ENCODE measurements around the gene AP3D1. TPM values are rescaled to one million over a fixed set of nuclear protein-coding genes. Genes with fewer than 3 reads are reported as not detected.

The AP3D1 gene
- total and polyA plus RNA-seq, 9 of the 15 experiments (the other 6 are each of a cell fraction or from before 2014, with no cell fraction given): 1.2 to 86.1 (median 35.9) TPM

GRCh38 chr19:2060884-2061494, 90.4 kb downstream of the AP3D1 start (continued):
- no peak for TF ChIP-seq USF1 (CRISPR knock-in tag; IDR thresholded peaks at IDR 0.05)
- TF ChIP-seq ZNF398 (CRISPR knock-in tag; IDR thresholded peaks at IDR 0.05): no peak
- no peak for TF ChIP-seq ZNF232 (CRISPR knock-in tag; IDR thresholded peaks at IDR 0.05)
- 0 out of 2 replicates have a peak, but pooled peaks have one; percentile 38 for TF ChIP-seq ZNF717 (CRISPR knock-in tag; IDR thresholded peaks at IDR 0.05)
- TF ChIP-seq ZNF589 (CRISPR knock-in tag; IDR thresholded peaks at IDR 0.05; ENCODE audit: low read depth): no peak
- TF ChIP-seq E2F4 (CRISPR knock-in tag; IDR thresholded peaks at IDR 0.05; ENCODE audit: low read depth): 0 out of 2 replicates have a peak, but pooled peaks have one; percentile 60
- no peak for TF ChIP-seq ZNF146 (CRISPR knock-in tag; IDR thresholded peaks at IDR 0.05; ENCODE audit: unreplicated experiment)
- peak; percentile 73; the same call in 1 of the 2 replicates for TF ChIP-seq ZBTB1 (CRISPR knock-in tag; IDR thresholded peaks at IDR 0.05; ENCODE audit: borderline replicate concordance, low read depth)
- TF ChIP-seq NCOA2 (IDR thresholded peaks at IDR 0.05; ENCODE audit: partially characterized antibody in 2 of 2): no peak
- TF ChIP-seq ZFP91 (CRISPR knock-in tag; IDR thresholded peaks at IDR 0.05): no peak
- no peak for TF ChIP-seq PPARD (CRISPR knock-in tag; IDR thresholded peaks at IDR 0.05)
- no peak for TF ChIP-seq ATF7 (IDR thresholded peaks at IDR 0.05)
- no peak for TF ChIP-seq ZBTB34 (CRISPR knock-in tag; IDR thresholded peaks at IDR 0.05)
- TF ChIP-seq NR3C1 (CRISPR knock-in tag; IDR thresholded peaks at IDR 0.05): no peak
- TF ChIP-seq PHTF2 (CRISPR knock-in tag; IDR thresholded peaks at IDR 0.05): no peak
- no peak for TF ChIP-seq MXD1 (CRISPR knock-in tag; IDR thresholded peaks at IDR 0.05; ENCODE audit: borderline replicate concordance, poor library complexity, severe bottlenecking)
- no peak for TF ChIP-seq TBL1XR1 (IDR thresholded peaks at IDR 0.05; ENCODE audit: low read length in 2 of 2)
- TF ChIP-seq RBM17 (IDR thresholded peaks at IDR 0.05; ENCODE audit: borderline replicate concordance, low read depth, low read length): no peak
- TF ChIP-seq FIP1L1 (IDR thresholded peaks at IDR 0.05; ENCODE audit: low read depth, low read length, poor library complexity, severe bottlenecking): no peak
- TF ChIP-seq ZNF324 (CRISPR knock-in tag; IDR thresholded peaks at IDR 0.05): no peak
- no peak for TF ChIP-seq MEF2D (tag; conservative IDR thresholded peaks at IDR 0.05; ENCODE audit: low read depth)
